Measurements from ENCODE around the gene OTULIN.

OTULIN gene

GRCh38 chr5:14664270-14665100, at the start of gene OTULIN:
OTULIN (plus strand) TSS chr5:14664718; CDS start chr5:14664826, 108 bp downstream.
- peak; percentile 91 for DNase-seq (ENCODE audit: low spot score)

- no peak for DNase-seq (ENCODE audit: low spot score)
Observed at GRCh38 chr5:14615365-14615764, 49.2 kb upstream of the OTULIN start.

DNA sequence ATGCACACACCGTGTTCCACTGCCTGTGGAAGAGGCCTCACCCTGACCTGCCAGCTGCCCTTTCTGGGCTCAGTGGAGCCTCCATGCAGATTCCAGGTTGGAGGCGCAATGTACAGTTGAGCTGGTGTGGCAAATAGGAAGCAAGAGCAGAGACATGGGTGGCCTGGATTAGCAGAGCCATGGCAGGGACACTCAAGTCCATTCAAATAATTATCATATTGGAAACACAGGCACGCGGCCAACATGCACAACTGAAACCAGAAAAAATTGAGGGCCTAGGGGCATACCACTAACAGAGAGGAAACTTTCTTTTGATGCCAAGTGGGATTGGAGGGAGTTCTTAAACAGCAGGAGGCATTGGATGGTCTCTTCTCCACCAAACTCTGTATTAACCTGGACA, 47.1 kb upstream of the OTULIN start:
- no peak for DNase-seq (ENCODE audit: low spot score)

DNA sequence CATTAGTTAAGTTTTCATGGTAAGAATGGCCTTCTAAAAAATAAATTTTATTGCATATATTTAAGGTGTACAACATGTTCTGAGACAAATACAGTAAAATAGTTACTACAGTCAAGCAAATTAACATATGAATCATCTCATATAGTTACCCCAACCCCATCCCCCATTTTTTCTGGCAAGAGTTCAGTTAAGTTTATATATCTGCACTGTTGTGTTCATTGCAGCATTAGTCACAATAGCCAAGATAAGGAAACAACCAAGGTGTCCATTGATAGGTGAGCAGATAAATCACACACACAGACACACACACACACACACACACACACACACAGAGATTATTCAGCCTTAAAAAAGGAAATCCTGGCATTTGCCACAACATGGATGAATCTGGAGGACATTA, 37.2 kb upstream of the OTULIN start:
- no peak for DNase-seq (ENCODE audit: low spot score)

- DNase-seq (ENCODE audit: low spot score), result peak; percentile 9
Observed at GRCh38 chr5:14628346-14628745, 36.2 kb upstream of the OTULIN start.

- DNase-seq (ENCODE audit: low spot score), result no peak
Observed at GRCh38 chr5:14630671-14631070, 33.8 kb upstream of the OTULIN start.

DNA sequence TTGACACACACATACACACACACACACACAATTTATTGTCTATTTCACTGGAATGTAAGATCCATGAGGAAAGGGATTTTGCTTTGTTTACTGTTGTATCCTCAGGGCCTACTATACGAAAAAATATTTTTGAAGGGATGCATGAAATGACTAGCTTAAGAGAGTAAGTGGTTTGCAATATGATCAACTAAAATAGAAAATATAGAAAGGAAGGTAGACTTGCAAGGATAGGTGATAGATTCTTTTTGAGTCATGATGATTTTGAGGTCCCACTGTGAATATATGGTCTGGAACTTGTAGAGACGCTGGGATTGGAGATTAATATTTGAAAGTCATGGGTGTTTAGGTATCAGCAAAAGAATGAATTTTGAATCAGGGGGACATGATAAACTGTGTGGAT, 28.9 kb upstream of the OTULIN start:
- DNase-seq (ENCODE audit: low spot score), result no peak

GRCh38 chr5:14640765-14641164, 23.8 kb upstream of the OTULIN start:
- DNase-seq (ENCODE audit: low spot score), result no peak

GRCh38 chr5:14644623-14645237, 19.8 kb upstream of the OTULIN start:
- no peak for DNase-seq (ENCODE audit: low spot score)

- DNase-seq (ENCODE audit: low spot score), result no peak
Observed at GRCh38 chr5:14650052-14650451, 14.5 kb upstream of the OTULIN start.

DNA sequence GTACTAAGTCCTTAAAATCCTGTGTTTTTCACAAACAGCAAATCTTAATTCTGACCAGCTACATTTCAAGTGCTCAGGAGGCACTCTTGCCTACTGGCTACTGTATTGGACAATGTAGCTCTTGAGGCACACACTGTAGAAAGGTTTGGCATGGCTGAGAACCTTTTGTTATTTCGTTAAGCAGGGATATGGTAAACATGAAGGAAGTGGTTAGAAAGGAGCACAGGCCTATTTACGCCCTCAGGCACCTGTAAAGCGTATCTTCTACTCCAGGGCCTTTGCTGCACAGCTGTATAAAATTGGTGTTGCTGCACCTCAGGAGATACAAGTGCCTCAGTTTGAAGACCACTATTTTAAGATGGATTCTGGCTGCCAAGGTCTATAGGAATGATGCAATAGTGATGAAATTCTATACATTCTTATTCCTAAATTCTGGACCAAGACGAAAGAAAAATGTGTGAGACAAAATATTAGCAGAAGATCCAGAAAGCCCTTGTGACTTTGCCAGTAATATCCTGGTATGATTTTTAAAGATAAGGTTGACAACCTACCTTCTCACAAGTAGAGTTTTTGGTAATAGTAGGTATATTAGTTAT, 9.3 kb upstream of the OTULIN start:
- DNase-seq (ENCODE audit: low spot score), result no peak

DNA sequence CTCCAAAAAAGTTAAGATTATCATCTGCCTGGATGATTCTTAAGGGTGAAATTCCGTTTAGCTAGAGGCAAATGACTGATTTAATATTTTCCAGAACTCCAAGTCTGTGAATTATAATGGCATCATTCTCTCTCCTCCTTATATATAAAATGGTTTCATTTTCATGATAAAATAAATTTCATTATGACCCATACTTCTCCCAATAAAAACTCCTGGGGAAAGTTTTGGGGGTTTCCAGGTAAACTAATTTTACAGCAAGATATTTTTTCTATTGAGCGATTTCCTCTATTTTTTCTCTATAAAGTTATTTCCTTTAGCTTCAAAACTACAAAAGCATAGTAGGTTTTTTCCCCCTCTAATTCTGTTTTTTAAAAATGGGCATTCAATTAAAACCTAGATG, 7.6 kb upstream of the OTULIN start:
- DNase-seq (ENCODE audit: low spot score), result no peak

DNA sequence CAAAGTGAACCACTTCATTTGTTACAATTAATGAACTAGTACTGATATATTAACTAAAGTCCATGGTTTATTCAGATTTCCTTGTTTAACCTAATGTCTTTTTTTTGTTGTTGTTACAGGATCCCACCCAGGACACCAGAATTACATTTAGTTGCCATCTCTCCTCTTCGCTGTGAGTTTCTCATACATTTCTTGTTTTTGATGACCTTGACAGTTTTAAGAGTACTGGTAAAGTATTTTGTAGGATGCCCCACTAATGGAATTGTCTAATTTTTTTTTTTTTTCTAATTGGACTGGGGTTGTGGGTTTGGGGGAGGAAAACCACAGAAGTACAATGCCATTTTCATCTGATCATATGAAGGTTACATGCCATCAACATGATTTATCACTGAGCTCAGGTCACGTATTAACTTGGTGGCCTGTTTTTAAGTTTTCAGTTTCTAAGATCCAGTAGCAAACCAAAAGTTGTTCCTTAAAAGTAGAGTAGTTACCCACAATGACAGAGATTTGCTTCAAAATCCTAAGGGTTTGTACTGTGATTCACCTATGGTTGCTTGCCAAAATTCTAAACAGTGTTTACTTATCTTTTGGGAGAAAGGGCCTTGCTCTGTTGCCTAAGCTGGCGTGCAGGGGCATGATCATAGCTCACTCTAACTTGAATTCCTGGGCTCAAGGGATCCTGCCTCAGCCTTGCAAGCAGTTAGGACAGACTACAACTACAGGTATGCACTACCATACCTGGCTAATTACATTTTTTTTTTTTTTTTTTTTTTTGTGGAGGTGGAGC, 4.5 kb upstream of the OTULIN start:
- DNase-seq (ENCODE audit: low spot score), result no peak

GRCh38 chr5:14660833-14661232, 3.7 kb upstream of the OTULIN start:
- no peak for DNase-seq (ENCODE audit: low spot score)

DNA sequence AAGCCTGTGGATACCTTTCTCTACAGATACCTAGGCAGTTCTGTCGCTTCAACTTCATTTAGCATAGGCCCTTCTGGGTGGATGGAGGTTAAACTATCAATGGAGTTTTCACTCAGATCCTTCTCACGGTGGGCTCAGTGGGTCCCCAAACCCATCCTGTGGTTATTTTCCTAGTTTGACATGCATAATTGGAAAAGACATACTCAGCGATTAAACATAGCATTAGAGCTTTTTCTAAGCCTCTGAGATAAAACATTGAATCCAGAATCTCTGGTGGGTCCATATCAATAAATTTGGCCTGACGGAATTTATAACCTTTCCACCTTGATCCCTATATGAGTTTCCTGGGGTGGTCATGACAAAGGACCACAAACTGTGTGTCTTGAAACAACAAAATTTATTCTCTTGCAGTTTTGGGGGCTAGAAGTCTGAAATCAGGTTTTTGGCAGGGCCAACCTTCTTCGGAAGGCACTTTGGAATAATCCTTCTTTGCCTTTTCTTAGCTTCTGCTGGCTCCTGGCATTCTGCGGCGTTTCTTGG, 1.7 kb upstream of the OTULIN start:
- DNase-seq (ENCODE audit: low spot score), result no peak

- DNase-seq (ENCODE audit: low spot score), result no peak
Observed at GRCh38 chr5:14663734-14664269, 716 bp upstream of the OTULIN start.

GRCh38 chr5:14665101-14665822, 744 bp downstream of the OTULIN start:
- peak; percentile 23 for DNase-seq (ENCODE audit: low spot score)

GRCh38 chr5:14665949-14666348, 1.4 kb downstream of the OTULIN start:
- DNase-seq (ENCODE audit: low spot score), result peak; percentile 55

- DNase-seq (ENCODE audit: low spot score), result no peak
Observed at GRCh38 chr5:14666357-14666756, 1.8 kb downstream of the OTULIN start.

DNA sequence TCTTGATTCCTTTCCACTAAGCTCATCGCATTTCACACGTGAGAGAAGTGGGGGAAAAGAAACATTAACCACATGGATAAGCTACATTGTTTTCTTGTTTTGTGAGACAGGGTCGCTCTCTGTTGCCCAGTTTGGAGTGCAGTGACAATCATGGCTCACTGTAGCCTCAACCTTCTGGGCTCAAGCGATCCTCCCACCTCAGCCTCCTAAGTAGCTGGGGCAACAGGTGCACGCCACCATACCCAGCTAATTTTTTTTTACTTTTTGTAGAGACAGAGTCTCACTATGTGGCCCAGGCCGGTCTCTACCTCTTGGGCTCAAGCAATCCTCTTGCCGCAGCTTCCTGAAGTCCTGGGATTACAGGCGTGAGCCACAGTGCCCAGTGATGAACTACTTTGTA, 2.8 kb downstream of the OTULIN start:
- no peak for DNase-seq (ENCODE audit: low spot score)

DNA sequence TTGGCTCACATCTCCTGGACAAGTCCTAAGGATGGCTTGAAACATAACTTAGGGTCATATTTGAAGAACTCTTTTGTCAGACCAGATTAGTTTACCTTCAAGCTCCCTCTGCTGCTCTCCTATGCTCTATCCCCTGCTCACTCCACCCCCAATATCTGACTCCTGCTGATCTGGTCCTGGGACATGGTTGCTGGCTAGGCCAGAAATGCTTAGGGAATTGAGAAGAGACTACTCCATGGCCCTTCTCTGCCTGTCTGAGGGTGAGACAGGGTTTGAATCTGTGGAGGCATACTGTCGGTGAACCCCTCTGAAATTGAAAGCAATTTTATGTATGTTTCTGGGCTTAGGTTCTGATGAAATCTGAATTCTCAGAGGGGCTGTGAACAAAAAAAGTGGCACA, 3.3 kb downstream of the OTULIN start:
- no peak for DNase-seq (ENCODE audit: low spot score)

Measured in hematopoietic multipotent progenitor cell treated with erythropoietin and hydrocortisone succinate and interleukin-3 and kit ligand, for 15 days (in vitro differentiated cells).